Activated CD8-positive, alpha-beta memory T cell treated with anti-CD3 and anti-CD28 coated beads, Interleukin-2, amount 10 ng/mL, durations not matched to agents 7 days and 5 days (primary cell): ENCODE measurements around the gene SPECC1. TPM values are rescaled to one million over a fixed set of nuclear protein-coding genes. Genes with fewer than 3 reads are reported as not detected.

Experiments used
- ATAC-seq: fragments of 150-1000 bp; cut with Tn5 transposase; one replicate; pipeline ENCODE4 v1.10.0; 2021; ENCODE audit warnings: moderate library complexity
- CTCF ChIA-PET: fragments of 350-600 bp; sonication (Branson Sonifier 250); formaldehyde crosslinking; loops from one replicate; lab custom pipeline; 2021; ENCODE audit warnings: antibody characterized with exemption; lab: Charles Lee
- DNase-seq: peaks from one replicate; pipeline ENCODE4 v3.0.0-alpha.2; 2020
- H3K27ac Mint-ChIP-seq: one replicate; pipeline ENCODE4 v1.8.0; 2021; ENCODE audit warnings: mild to moderate bottlenecking, mixed read lengths
- H3K27me3 Mint-ChIP-seq: one replicate; pipeline ENCODE4 v1.8.0; 2021; ENCODE audit warnings: mixed read lengths
- H3K36me3 Mint-ChIP-seq: one replicate; pipeline ENCODE4 v1.8.0; 2021; ENCODE audit warnings: mild to moderate bottlenecking, mixed read lengths
- H3K4me1 Mint-ChIP-seq: one replicate; pipeline ENCODE4 v1.8.0; 2021; ENCODE audit warnings: mixed read lengths
- H3K4me3 Mint-ChIP-seq: one replicate; pipeline ENCODE4 v1.8.0; 2021; ENCODE audit warnings: mild to moderate bottlenecking, moderate library complexity, mixed read lengths
- H3K9me3 Mint-ChIP-seq: one replicate; pipeline ENCODE4 v1.8.0; 2022; ENCODE audit warnings: low read depth, mixed read lengths
- total RNA-seq, 2 experiments: library from RNA; stranded (reverse); gene quantifications; one replicate each; pipeline ENCODE4 v1.2.3, GENCODE V29; 2021

SPECC1 gene
- total RNA-seq, 2 experiments from 2014 or later, result 11.4 to 17.6 TPM

DNA sequence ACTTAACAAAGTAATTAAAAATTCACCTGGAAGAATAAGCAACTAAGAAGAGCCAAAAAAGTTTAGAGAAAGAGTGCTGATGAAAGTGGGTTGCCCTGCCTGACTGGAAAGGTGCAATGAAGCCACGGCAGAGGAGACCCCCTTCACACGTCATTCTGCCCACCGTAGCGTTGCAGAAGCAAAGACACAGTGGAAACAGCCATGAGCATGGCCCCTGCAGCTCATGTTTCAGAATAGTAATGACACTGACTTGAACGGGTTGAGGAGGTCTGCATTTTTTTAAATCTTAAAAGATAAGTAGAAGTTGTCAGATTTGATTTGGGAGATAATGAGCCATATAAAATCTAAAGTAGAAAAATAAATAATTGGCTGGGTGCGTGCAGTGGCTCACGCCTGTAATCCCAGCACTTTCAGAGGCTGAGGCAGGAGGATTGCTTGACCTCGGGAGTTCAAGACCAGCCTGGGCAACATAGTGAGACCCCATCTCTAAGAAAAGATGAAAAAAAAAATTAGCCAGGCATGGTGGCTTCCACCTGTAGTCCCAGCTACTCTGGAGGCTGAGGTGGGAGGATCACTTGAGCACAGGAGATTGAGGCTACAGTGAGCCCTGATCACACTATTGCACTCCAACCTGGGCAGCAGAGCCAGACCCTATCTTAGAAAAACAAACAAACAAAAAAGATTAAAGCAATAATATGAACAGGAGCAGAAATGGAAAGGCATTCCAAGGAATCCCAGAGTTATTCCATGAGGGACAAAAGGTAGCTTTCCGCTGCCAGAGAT is 273.6 kb downstream of the SPECC1 start:
- H3K27me3 Mint-ChIP-seq, result no peaks in the 10 kb centered on the region
- no peak overlapping the region for H3K27ac Mint-ChIP-seq
- no peaks in the 10 kb centered on the region for H3K36me3 Mint-ChIP-seq
- no peak overlapping the region for H3K4me3 Mint-ChIP-seq
- H3K4me1 Mint-ChIP-seq, result peaks cover 8% of the 10 kb centered on the region
- no peaks in the 10 kb centered on the region for H3K9me3 Mint-ChIP-seq
- CTCF ChIA-PET, result interaction anchor here (1.4 kb wide), 1 partner anchor 56 kb away, joined by 5 read pairs; no protein-coding TSS in a partner anchor
- ATAC-seq, result no peak
- no peak for DNase-seq

DNA sequence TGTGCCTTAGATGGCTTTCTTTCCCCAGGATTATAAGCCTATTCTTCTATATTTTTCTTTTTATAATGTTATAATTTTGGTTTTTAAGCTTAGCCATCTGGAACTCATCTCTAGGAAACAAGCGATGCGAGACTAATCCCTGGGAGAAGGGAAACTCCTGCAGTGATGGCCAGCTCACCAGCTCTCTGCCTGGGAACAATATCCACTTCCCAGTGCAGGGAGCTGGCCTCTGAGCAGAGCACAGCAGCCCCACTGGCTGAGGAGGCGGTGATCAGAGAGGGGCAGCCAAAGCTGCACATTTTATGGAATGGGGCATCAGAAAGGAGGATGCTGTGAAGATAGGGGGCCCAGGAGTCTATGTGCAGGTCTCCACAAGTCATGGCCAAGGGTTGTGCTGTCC is 274.9 kb downstream of the SPECC1 start:
- peaks cover 8% of the 10 kb centered on the region for H3K4me1 Mint-ChIP-seq
- peaks cover 3% of the 10 kb centered on the region for H3K36me3 Mint-ChIP-seq
- no peak overlapping the region for H3K4me3 Mint-ChIP-seq
- no peaks in the 10 kb centered on the region for H3K27me3 Mint-ChIP-seq
- H3K9me3 Mint-ChIP-seq, result no peaks in the 10 kb centered on the region
- no peak for DNase-seq
- ATAC-seq, result no peak
- CTCF ChIA-PET, result interaction anchor here (1.4 kb wide), 2 partner anchors 10 to 57 kb away, joined by 3 to 5 read pairs; no protein-coding TSS in a partner anchor
- no peak overlapping the region for H3K27ac Mint-ChIP-seq

DNA sequence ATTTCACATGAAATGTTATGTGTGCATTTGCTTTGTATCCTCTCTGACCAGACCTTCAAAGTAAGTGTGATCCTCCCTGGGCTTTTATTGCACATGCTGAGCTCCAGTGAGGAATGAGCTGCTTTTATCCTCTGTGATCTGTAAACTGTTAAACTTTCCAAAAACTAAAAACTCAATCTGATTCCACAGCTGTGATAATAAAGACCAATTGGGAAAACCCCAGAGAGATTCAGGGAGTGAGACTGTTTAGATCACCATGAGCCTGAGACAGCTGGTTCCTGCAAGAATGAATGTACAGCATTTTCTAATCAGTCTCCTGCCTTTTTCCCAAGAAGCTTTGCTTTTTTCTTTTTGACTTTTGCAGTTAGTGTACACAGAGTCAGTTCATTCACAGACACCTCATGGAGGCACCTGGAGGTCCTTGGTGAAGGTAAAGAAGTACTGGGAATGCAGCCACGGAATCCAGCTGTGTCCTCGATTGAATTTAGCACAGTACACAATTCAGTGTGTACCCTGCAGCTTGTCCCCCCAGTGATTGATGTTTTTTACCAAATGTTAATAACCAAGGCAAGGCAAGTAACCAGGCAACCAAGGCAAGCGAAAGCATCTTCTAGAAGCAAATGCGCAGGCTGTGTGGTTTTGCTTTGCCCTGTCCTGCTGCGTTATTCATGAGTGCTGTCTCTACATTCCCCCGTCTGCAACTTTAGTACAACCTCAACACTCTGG is 275.6 kb downstream of the SPECC1 start:
- peaks cover 3% of the 10 kb centered on the region for H3K36me3 Mint-ChIP-seq
- H3K4me3 Mint-ChIP-seq, result no peak overlapping the region
- ATAC-seq (no peak), DNase-seq (no peak)
- H3K9me3 Mint-ChIP-seq, result no peaks in the 10 kb centered on the region
- H3K27me3 Mint-ChIP-seq, result no peaks in the 10 kb centered on the region
- peaks cover 6% of the 10 kb centered on the region for H3K4me1 Mint-ChIP-seq
- CTCF ChIA-PET, result interaction anchor here (1.4 kb wide), 1 partner anchor 9 kb away, joined by 3 read pairs; no protein-coding TSS in a partner anchor
- H3K27ac Mint-ChIP-seq, result no peak overlapping the region

DNA sequence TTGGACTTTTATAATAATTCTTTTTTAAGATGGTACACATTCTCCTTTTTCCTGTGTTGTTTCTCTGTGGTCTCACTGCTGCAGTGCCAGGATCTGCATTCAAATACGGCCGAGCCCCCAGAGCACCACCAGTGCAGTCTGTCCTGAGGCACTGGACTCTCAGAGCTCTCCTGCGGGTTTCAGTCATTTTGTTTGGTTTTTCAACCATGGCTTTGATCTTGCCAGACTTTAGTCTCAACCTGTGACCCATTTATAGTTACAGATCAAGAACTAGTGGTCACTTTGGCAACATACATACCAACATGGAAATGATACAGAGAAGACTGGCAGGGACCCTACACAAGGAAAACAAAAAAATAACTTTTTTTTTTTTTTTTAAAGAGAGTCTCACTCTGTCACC is 280.8 kb downstream of the SPECC1 start:
- H3K4me1 Mint-ChIP-seq, result no peaks in the 10 kb centered on the region
- no peak overlapping the region for H3K4me3 Mint-ChIP-seq
- H3K27ac Mint-ChIP-seq, result no peak overlapping the region
- ATAC-seq (no peak), DNase-seq (no peak)
- peaks cover 2% of the 10 kb centered on the region for H3K9me3 Mint-ChIP-seq
- CTCF ChIA-PET, result no interaction called here
- peaks cover 3% of the 10 kb centered on the region for H3K36me3 Mint-ChIP-seq
- no peaks in the 10 kb centered on the region for H3K27me3 Mint-ChIP-seq

GRCh38 chr17:20291853-20292252 is 282.7 kb downstream of the SPECC1 start:
- CTCF ChIA-PET, result no interaction called here
- Mint-ChIP-seq H3K9me3 (peaks cover 2% of the 10 kb centered on the region), H3K4me3 (no peak overlapping the region), H3K27ac (no peak overlapping the region), H3K36me3 (peaks cover 3% of the 10 kb centered on the region), H3K27me3 (no peaks in the 10 kb centered on the region), H3K4me1 (no peaks in the 10 kb centered on the region)
- DNase-seq (no peak), ATAC-seq (no peak)

GRCh38 chr17:20293501-20293900 is 284.3 kb downstream of the SPECC1 start:
- Mint-ChIP-seq H3K4me3 (no peak overlapping the region), H3K36me3 (peaks cover under 1% of the 10 kb centered on the region), H3K27ac (no peak overlapping the region), H3K9me3 (peaks cover 2% of the 10 kb centered on the region), H3K4me1 (no peaks in the 10 kb centered on the region), H3K27me3 (no peaks in the 10 kb centered on the region)
- ATAC-seq (no peak), DNase-seq (no peak)
- CTCF ChIA-PET, result interaction anchor here (1.2 kb wide), 1 partner anchor 9 kb away, joined by 3 read pairs; no protein-coding TSS in a partner anchor

- DNase-seq (no peak), ATAC-seq (no peak)
- Mint-ChIP-seq H3K27ac (no peak overlapping the region), H3K9me3 (peaks cover 2% of the 10 kb centered on the region), H3K4me1 (no peaks in the 10 kb centered on the region), H3K27me3 (no peaks in the 10 kb centered on the region), H3K4me3 (no peak overlapping the region), H3K36me3 (no peaks in the 10 kb centered on the region)
- CTCF ChIA-PET, result interaction anchor here (1.2 kb wide), 1 partner anchor 10 kb away, joined by 3 read pairs; no protein-coding TSS in a partner anchor
Measured at GRCh38 chr17:20294120-20294519, 285.0 kb downstream of the SPECC1 start.

DNA sequence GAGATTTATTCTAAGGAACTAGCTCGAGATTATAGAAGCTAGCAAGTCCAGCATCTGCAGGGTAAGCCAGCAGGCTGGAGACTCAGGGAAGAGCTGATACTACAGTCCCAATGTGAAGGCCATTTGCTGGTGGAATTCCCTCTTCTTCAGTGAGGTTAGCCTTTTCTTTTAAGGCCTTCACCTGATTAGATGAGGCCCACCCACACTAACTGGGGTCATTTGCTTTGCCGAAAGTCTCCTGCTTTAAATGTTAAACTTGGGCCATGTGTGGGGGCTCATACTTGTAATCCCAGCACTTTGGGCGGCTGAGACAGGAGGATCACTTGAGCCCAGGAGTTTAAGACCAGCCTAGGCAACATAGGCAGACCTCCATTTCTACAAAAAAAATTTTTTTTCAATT is 289.9 kb downstream of the SPECC1 start:
- CTCF ChIA-PET, result no interaction called here
- ATAC-seq, result no peak
- H3K4me1 Mint-ChIP-seq, result no peaks in the 10 kb centered on the region

GRCh38 chr17:20300436-20300934 is 291.3 kb downstream of the SPECC1 start:
- CTCF ChIA-PET, result no interaction called here
- ATAC-seq (no peak), DNase-seq (no peak)
- Mint-ChIP-seq H3K27me3 (no peaks in the 10 kb centered on the region), H3K4me3 (no peak overlapping the region), H3K36me3 (peaks cover 2% of the 10 kb centered on the region), H3K4me1 (no peaks in the 10 kb centered on the region), H3K9me3 (peaks cover 5% of the 10 kb centered on the region), H3K27ac (no peak overlapping the region)

More for the DNA sequence above, 289.9 kb downstream of the SPECC1 start:
- no peaks in the 10 kb centered on the region for H3K36me3 Mint-ChIP-seq
- no peaks in the 10 kb centered on the region for H3K27me3 Mint-ChIP-seq
- no peak overlapping the region for H3K4me3 Mint-ChIP-seq
- no peak overlapping the region for H3K27ac Mint-ChIP-seq
- no peak for DNase-seq
- peaks cover 2% of the 10 kb centered on the region for H3K9me3 Mint-ChIP-seq

- no peak overlapping the region for H3K4me3 Mint-ChIP-seq
- ATAC-seq (no peak), DNase-seq (no peak)
- no peak overlapping the region for H3K27ac Mint-ChIP-seq
- H3K4me1 Mint-ChIP-seq, result no peaks in the 10 kb centered on the region
- CTCF ChIA-PET, result interaction anchor here (1.2 kb wide), 1 partner anchor 75 kb away, joined by 4 read pairs; no protein-coding TSS in a partner anchor
- H3K9me3 Mint-ChIP-seq, result peaks cover 11% of the 10 kb centered on the region
- H3K36me3 Mint-ChIP-seq, result peaks cover 11% of the 10 kb centered on the region
- H3K27me3 Mint-ChIP-seq, result no peaks in the 10 kb centered on the region
Measured at GRCh38 chr17:20302246-20302917, 293.2 kb downstream of the SPECC1 start.

GRCh38 chr17:20304961-20305360 is 295.8 kb downstream of the SPECC1 start:
- DNase-seq (no peak), ATAC-seq (no peak)
- Mint-ChIP-seq H3K27me3 (no peaks in the 10 kb centered on the region), H3K4me1 (no peaks in the 10 kb centered on the region), H3K36me3 (peaks cover 21% of the 10 kb centered on the region), H3K27ac (no peak overlapping the region), H3K9me3 (peaks cover 15% of the 10 kb centered on the region), H3K4me3 (no peak overlapping the region)
- CTCF ChIA-PET, result no interaction called here

- peaks cover 21% of the 10 kb centered on the region for H3K36me3 Mint-ChIP-seq
- DNase-seq, result no peak
- H3K4me1 Mint-ChIP-seq, result no peaks in the 10 kb centered on the region
- no peaks in the 10 kb centered on the region for H3K27me3 Mint-ChIP-seq
- peaks cover 15% of the 10 kb centered on the region for H3K9me3 Mint-ChIP-seq
- no peak overlapping the region for H3K4me3 Mint-ChIP-seq
- ATAC-seq, result no peak
- no peak overlapping the region for H3K27ac Mint-ChIP-seq
- CTCF ChIA-PET, result no interaction called here
Measured at GRCh38 chr17:20306924-20307323, 297.8 kb downstream of the SPECC1 start.

- H3K36me3 Mint-ChIP-seq, result peaks cover 21% of the 10 kb centered on the region
- CTCF ChIA-PET, result no interaction called here
- H3K4me1 Mint-ChIP-seq, result no peaks in the 10 kb centered on the region
- H3K27ac Mint-ChIP-seq, result no peak overlapping the region
- DNase-seq, result no peak
- peaks cover 15% of the 10 kb centered on the region for H3K9me3 Mint-ChIP-seq
- ATAC-seq, result no peak
- H3K4me3 Mint-ChIP-seq, result no peak overlapping the region
- H3K27me3 Mint-ChIP-seq, result no peaks in the 10 kb centered on the region
Measured at GRCh38 chr17:20307326-20307910, 298.3 kb downstream of the SPECC1 start.
